Astrocyte (in vitro differentiated cells and primary cell): Measurements from ENCODE around the gene SOX5.

Source experiments
- EZH2 ChIP-seq: IDR thresholded peaks from 2 replicates; pipeline ENCODE4 v1.6.1; 2012; ENCODE audit warnings: mild to moderate bottlenecking, low read length, inconsistent platforms; ENCODE audit not compliant: insufficient read depth
- TF ChIP-seq, protein P1 (sequence below): IDR thresholded peaks from 2 replicates; pipeline ENCODE4 v1.5.1; 2011; ENCODE audit warnings: low read depth, mild to moderate bottlenecking, inconsistent platforms, low read length, moderate library complexity; ENCODE audit not compliant: insufficient read depth

DNA sequence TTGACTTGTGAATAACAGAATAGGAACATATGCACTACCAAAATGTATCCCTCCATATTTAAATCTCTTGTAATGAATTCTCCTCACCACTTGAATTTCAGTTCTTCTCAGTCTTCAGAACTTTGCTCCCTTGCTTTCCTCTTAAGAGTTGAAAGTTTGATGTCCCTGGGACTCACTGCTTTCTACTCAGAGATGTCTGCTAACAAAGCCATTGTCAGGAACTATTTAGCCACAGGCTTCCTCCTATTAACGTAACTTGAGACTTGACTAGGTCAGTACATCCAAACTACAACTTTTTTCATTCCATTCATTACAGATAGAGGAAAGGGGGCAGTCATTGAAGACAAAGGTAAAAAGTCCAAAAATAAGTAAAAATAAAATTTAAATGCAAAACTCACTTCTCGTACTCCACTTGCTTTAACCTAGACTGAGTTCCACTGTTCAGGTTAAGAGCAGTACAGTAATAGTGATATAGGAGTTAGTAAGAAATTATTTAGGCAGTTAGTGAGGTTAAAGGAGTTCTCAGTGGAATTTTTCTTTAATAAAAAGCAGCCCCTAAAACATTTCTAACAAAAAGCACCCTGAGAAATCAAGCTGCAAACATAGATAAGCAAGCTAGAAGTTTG is 364.2 kb downstream of the SOX5 start:
- TF ChIP-seq, protein P1, sequence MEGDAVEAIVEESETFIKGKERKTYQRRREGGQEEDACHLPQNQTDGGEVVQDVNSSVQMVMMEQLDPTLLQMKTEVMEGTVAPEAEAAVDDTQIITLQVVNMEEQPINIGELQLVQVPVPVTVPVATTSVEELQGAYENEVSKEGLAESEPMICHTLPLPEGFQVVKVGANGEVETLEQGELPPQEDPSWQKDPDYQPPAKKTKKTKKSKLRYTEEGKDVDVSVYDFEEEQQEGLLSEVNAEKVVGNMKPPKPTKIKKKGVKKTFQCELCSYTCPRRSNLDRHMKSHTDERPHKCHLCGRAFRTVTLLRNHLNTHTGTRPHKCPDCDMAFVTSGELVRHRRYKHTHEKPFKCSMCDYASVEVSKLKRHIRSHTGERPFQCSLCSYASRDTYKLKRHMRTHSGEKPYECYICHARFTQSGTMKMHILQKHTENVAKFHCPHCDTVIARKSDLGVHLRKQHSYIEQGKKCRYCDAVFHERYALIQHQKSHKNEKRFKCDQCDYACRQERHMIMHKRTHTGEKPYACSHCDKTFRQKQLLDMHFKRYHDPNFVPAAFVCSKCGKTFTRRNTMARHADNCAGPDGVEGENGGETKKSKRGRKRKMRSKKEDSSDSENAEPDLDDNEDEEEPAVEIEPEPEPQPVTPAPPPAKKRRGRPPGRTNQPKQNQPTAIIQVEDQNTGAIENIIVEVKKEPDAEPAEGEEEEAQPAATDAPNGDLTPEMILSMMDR = no peak
- no peak for TF ChIP-seq EZH2
